GM23338 (cell line): ENCODE data around the gene SPATS2. TPM values are rescaled to one million over a fixed set of nuclear protein-coding genes. Genes with fewer than 3 reads are reported as not detected.
A peak's percentile ranks its signal among the peaks of the same experiment; 100 is the strongest.

ENCODE experiments used
- ATAC-seq: fragments of 200-7000 bp; cut with Tn5 transposase; 3 replicates; pipeline ENCODE4 v1.9.1; 2020
- DNase-seq: peaks from one replicate; pipeline ENCODE4 v3.0.0-alpha.2; 2015; ENCODE audit warnings: low spot score
- H2AFZ ChIP-seq: fragments of 200-600 bp; sonication (generic); 2 replicates; pipeline ENCODE4 v1.8.0; 2016; ENCODE audit warnings: antibody characterized with exemption, mild to moderate bottlenecking, moderate library complexity
- H3F3A ChIP-seq: fragments of 200-600 bp; sonication (generic); replicated peaks from 2 replicates; pipeline ENCODE4 v1.8.0; 2017; ENCODE audit warnings: antibody characterized with exemption, mixed run types, low read depth
- H3K27ac ChIP-seq: fragments of 200-600 bp; sonication (generic); 2 replicates; pipeline ENCODE4 v1.6.1; 2016; ENCODE audit warnings: low read depth
- H3K27me3 ChIP-seq: fragments of 200-600 bp; sonication (generic); 2 replicates; pipeline ENCODE4 v1.8.0; 2016; ENCODE audit warnings: mild to moderate bottlenecking, mixed run types, moderate library complexity; ENCODE audit not compliant: insufficient read depth
- H3K36me3 ChIP-seq: fragments of 200-600 bp; sonication (generic); 2 replicates; pipeline ENCODE4 v1.8.0; 2016; ENCODE audit warnings: mild to moderate bottlenecking; ENCODE audit not compliant: insufficient read depth
- H3K4me1 ChIP-seq: fragments of 200-600 bp; sonication (generic); 2 replicates; pipeline ENCODE4 v1.8.0; 2016; ENCODE audit warnings: mild to moderate bottlenecking, moderate library complexity; ENCODE audit not compliant: insufficient read depth
- H3K4me2 ChIP-seq: fragments of 200-600 bp; sonication (generic); 2 replicates; pipeline ENCODE4 v1.7.1; 2017; ENCODE audit warnings: mixed run types
- H3K4me3 ChIP-seq: fragments of 200-600 bp; sonication (generic); 2 replicates; pipeline ENCODE4 v1.6.1; 2016; ENCODE audit warnings: mixed run types
- H3K79me2 ChIP-seq: fragments of 200-600 bp; sonication (generic); replicated peaks from 2 replicates; pipeline ENCODE4 v1.8.0; 2017; ENCODE audit warnings: mild to moderate bottlenecking; ENCODE audit not compliant: insufficient read depth
- H3K9me2 ChIP-seq: fragments of 200-600 bp; sonication (generic); 2 replicates; pipeline ENCODE4 v1.8.0; 2017; ENCODE audit not compliant: insufficient read depth
- H4K20me1 ChIP-seq: fragments of 200-600 bp; sonication (generic); replicated peaks from 2 replicates; pipeline ENCODE4 v1.8.0; 2017; ENCODE audit warnings: mild to moderate bottlenecking; ENCODE audit not compliant: insufficient read depth
- H3K27ac Mint-ChIP-seq: 2 replicates; pipeline ENCODE4 v1.8.0; 2020; ENCODE audit warnings: inconsistent platforms, mild to moderate bottlenecking, moderate library complexity, mixed read lengths
- H3K27me3 Mint-ChIP-seq: 3 replicates; pipeline ENCODE4 v1.8.0; 2022; ENCODE audit warnings: low read depth, mild to moderate bottlenecking, moderate library complexity, mixed read lengths, inconsistent platforms; ENCODE audit not compliant: insufficient read depth, poor library complexity
- H3K36me3 Mint-ChIP-seq: 3 replicates; pipeline ENCODE4 v1.8.0; 2021; ENCODE audit warnings: low read depth, mild to moderate bottlenecking, inconsistent platforms, moderate library complexity, mixed read lengths
- H3K4me1 Mint-ChIP-seq: 3 replicates; pipeline ENCODE4 v1.8.0; 2020; ENCODE audit warnings: mild to moderate bottlenecking, inconsistent platforms, mixed read lengths
- H3K4me3 Mint-ChIP-seq: 3 replicates; pipeline ENCODE4 v1.8.0; 2021; ENCODE audit warnings: moderate library complexity, mild to moderate bottlenecking, inconsistent platforms, mixed read lengths
- H3K9me3 Mint-ChIP-seq: 3 replicates; pipeline ENCODE4 v1.8.0; 2020; ENCODE audit warnings: moderate library complexity, mild to moderate bottlenecking, inconsistent platforms, mixed read lengths
- CREB1 ChIP-seq: fragments of 250-450 bp; sonication (Bioruptor Pico); IDR thresholded peaks from 2 replicates; pipeline ENCODE4 v1.5.0; 2020; ENCODE audit warnings: low read depth, mild to moderate bottlenecking, moderate library complexity
- CTCF ChIP-seq, 2 experiments: fragments of 200-600 bp in 1 of 2; sonication (generic) in 1 of 2; conservative IDR thresholded peaks; 2 replicates each; pipeline versions ENCODE4 v1.5.1 to v1.6.1; 2016 to 2017; ENCODE audit warnings: antibody characterized with exemption in 2 of 2, low read depth in 2 of 2, mild to moderate bottlenecking in 2 of 2, moderate library complexity in 1 of 2
- ETS1 ChIP-seq: IDR thresholded peaks from 2 replicates; pipeline ENCODE4 v1.6.1; 2016; ENCODE audit warnings: antibody characterized with exemption
- EZH2 ChIP-seq: fragments of 200-600 bp; sonication (generic); IDR thresholded peaks from one replicate; pipeline ENCODE4 v1.8.0; 2017; ENCODE audit warnings: antibody characterized with exemption, mild to moderate bottlenecking, low read depth; ENCODE audit not compliant: unreplicated experiment
- EZH2phosphoT487 ChIP-seq: fragments of 200-600 bp; sonication (generic); IDR thresholded peaks from one replicate; pipeline ENCODE4 v1.8.1; 2018; ENCODE audit warnings: antibody characterized with exemption; ENCODE audit not compliant: unreplicated experiment
- NANOG ChIP-seq: IDR thresholded peaks from 2 replicates; pipeline ENCODE4 v1.6.1; 2016; ENCODE audit warnings: antibody characterized with exemption, borderline replicate concordance
- POLR2AphosphoS5 ChIP-seq: IDR thresholded peaks from 2 replicates; pipeline ENCODE4 v1.6.1; 2016; ENCODE audit warnings: antibody characterized with exemption, low read depth
- STAT1 ChIP-seq: IDR thresholded peaks from one replicate; pipeline ENCODE4 v1.6.1; 2016; ENCODE audit warnings: antibody characterized with exemption; ENCODE audit not compliant: unreplicated experiment
- ZNF114 ChIP-seq: fragments of 250-450 bp; sonication (Bioruptor Pico); IDR thresholded peaks from 2 replicates; pipeline ENCODE4 v1.5.0; 2020; ENCODE audit warnings: mild to moderate bottlenecking, moderate library complexity
- ZNF331 ChIP-seq: fragments of 250-450 bp; sonication (Bioruptor Pico); IDR thresholded peaks from 2 replicates; pipeline ENCODE4 v1.5.0; 2020; ENCODE audit warnings: low read depth, mild to moderate bottlenecking, moderate library complexity
- polyA plus RNA-seq: library from polyadenylated mRNA; unstranded; fragments of >200 nt; fragmentation: Nextera tagmentation; extraction: Ambion mirVana; gene quantifications from 2 replicates; pipeline ENCODE4 v1.2.1, GENCODE V29; 2016
- total RNA-seq: library from RNA; depleted of rRNA; stranded (reverse); fragments of >200 nt; shearing (Covaris generic); gene quantifications from 2 replicates; pipeline ENCODE4 v1.2.3, GENCODE V29; 2014
- TF ChIP-seq, protein P1 (sequence below): IDR thresholded peaks from one replicate; pipeline ENCODE4 v1.6.1; 2018; ENCODE audit warnings: antibody characterized with exemption; ENCODE audit not compliant: unreplicated experiment

SPATS2 gene
- total and polyA plus RNA-seq, 2 experiments from 2014 or later = 20.6 to 61.0 TPM

DNA sequence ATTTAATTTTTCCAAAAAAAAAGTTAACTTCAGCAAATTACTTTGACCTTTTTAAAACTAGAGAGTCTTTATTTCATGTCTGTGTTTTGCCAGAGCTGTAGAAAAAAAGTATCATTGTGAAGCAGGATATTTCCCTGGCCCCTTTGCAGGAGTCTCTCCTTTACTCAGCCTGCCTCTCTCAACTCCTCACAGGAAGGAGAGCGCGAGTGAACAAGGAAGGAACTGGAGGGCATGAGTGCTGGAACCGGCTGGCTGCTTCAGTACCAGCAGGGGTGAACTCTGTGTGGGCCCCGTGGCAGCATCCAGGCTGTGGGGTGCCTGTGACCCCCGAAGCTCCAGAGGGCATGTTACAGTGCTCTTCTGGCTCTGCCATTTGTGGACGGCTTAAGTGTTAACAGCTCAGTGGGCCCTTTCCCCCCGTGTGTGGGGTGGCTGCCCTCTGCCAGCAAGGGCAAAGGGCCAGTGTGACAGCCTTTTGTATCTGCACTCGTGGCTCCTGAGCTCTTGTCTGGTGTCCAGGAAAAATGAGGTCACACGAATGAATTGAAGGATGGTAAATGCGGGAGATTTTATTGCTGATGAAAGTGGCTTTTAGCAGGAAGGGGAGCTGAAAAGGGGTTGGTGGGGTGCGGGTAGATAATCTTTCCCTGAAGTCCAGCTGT is 95.0 kb downstream of the SPATS2 start:
- Histone ChIP-seq H3K4me3 (no peak overlapping the region), H4K20me1 (no peaks in the 10 kb centered on the region), H3K27me3 (no peaks in the 10 kb centered on the region), H3K4me2 (no peak overlapping the region), H3K4me1 (no peaks in the 10 kb centered on the region; the same call in 1 of the 2 replicates), H2AFZ (no peak overlapping the region), H3F3A (no peaks in the 10 kb centered on the region), H3K36me3 (no peaks in the 10 kb centered on the region), H3K9me2 (no peaks in the 10 kb centered on the region), H3K79me2 (no peaks in the 10 kb centered on the region), H3K27ac (no peak overlapping the region)
- Mint-ChIP-seq H3K4me1 (peaks cover 7% of the 10 kb centered on the region; the same call in 2 of the 3 replicates), H3K27ac (no peak overlapping the region; the same call in 1 of the 2 replicates), H3K36me3 (peaks cover 23% of the 10 kb centered on the region), H3K9me3 (peaks cover 3% of the 10 kb centered on the region; the same call in 2 of the 3 replicates), H3K27me3 (peaks cover 2% of the 10 kb centered on the region), H3K4me3 (no peak overlapping the region)
- no peak for DNase-seq
- no peak for TF ChIP-seq CREB1
- peak; percentile 30; the same call in 2 of the 3 replicates for ATAC-seq

GRCh38 chr12:49465132-49465531 is 97.9 kb downstream of the SPATS2 start:
- no peaks in the 10 kb centered on the region for H3K36me3 ChIP-seq
- no peaks in the 10 kb centered on the region for H3F3A ChIP-seq
- H3K79me2 ChIP-seq = no peaks in the 10 kb centered on the region
- no peak overlapping the region for H2AFZ ChIP-seq
- H3K27ac ChIP-seq = no peak overlapping the region
- ATAC-seq (no peak), DNase-seq (no peak)
- H3K27me3 ChIP-seq = no peaks in the 10 kb centered on the region
- H3K4me3 ChIP-seq = no peak overlapping the region
- H3K9me2 ChIP-seq = no peaks in the 10 kb centered on the region
- Mint-ChIP-seq H3K4me1 (no peaks in the 10 kb centered on the region), H3K27ac (no peak overlapping the region), H3K36me3 (peaks cover 23% of the 10 kb centered on the region), H3K9me3 (peaks cover 3% of the 10 kb centered on the region; the same call in 2 of the 3 replicates), H3K4me3 (no peak overlapping the region), H3K27me3 (no peaks in the 10 kb centered on the region)
- no peaks in the 10 kb centered on the region for H4K20me1 ChIP-seq
- H3K4me1 ChIP-seq = no peaks in the 10 kb centered on the region
- no peak overlapping the region for H3K4me2 ChIP-seq
- TF ChIP-seq STAT1 (no peak), POLR2AphosphoS5 (no peak), ZNF331 (CRISPR knock-in tag) (no peak), CTCF (conservative IDR thresholded peaks at IDR 0.05; ENCODE audit: low read depth in 2 of 2) (no peak), ETS1 (no peak), EZH2phosphoT487 (no peak), NANOG (no peak), EZH2 (no peak), ZNF114 (no peak)
- TF ChIP-seq, protein P1, sequence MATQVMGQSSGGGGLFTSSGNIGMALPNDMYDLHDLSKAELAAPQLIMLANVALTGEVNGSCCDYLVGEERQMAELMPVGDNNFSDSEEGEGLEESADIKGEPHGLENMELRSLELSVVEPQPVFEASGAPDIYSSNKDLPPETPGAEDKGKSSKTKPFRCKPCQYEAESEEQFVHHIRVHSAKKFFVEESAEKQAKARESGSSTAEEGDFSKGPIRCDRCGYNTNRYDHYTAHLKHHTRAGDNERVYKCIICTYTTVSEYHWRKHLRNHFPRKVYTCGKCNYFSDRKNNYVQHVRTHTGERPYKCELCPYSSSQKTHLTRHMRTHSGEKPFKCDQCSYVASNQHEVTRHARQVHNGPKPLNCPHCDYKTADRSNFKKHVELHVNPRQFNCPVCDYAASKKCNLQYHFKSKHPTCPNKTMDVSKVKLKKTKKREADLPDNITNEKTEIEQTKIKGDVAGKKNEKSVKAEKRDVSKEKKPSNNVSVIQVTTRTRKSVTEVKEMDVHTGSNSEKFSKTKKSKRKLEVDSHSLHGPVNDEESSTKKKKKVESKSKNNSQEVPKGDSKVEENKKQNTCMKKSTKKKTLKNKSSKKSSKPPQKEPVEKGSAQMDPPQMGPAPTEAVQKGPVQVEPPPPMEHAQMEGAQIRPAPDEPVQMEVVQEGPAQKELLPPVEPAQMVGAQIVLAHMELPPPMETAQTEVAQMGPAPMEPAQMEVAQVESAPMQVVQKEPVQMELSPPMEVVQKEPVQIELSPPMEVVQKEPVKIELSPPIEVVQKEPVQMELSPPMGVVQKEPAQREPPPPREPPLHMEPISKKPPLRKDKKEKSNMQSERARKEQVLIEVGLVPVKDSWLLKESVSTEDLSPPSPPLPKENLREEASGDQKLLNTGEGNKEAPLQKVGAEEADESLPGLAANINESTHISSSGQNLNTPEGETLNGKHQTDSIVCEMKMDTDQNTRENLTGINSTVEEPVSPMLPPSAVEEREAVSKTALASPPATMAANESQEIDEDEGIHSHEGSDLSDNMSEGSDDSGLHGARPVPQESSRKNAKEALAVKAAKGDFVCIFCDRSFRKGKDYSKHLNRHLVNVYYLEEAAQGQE = no peak
